K562 (cell line): ENCODE data around the gene SEC61A2.

ENCODE experiments used
- ESRRA ChIP-seq: fragments of 450-650 bp; IDR thresholded peaks from 2 replicates; pipeline ENCODE4 v1.6.1; 2014; ENCODE audit warnings: low read depth, mild to moderate bottlenecking, moderate library complexity, borderline replicate concordance
- HDGF ChIP-seq: fragments of 450-650 bp; IDR thresholded peaks from 2 replicates; pipeline ENCODE4 v1.6.1; 2016
- HMG20A ChIP-seq: fragments of 450-650 bp; formaldehyde crosslinking; conservative IDR thresholded peaks from 2 replicates; pipeline ENCODE4 v1.4.0; 2020; ENCODE audit warnings: mild to moderate bottlenecking, mixed read lengths
- JUND ChIP-seq, 2 experiments: IDR thresholded peaks; 2 replicates in 1 of 2; 3 replicates in 1 of 2; pipeline ENCODE4 v1.6.1; 2011; ENCODE audit warnings: borderline replicate concordance in 2 of 2, low read depth in 2 of 2, low read length in 2 of 2, improper control_type of control experiment in 1 of 2, missing biosample characterization in 1 of 2, missing genetic modification characterization in 1 of 2, missing genetic modification reagents in 1 of 2
- PHB2 ChIP-seq: fragments of 450-650 bp; IDR thresholded peaks from 2 replicates; pipeline ENCODE4 v1.6.1; 2017; ENCODE audit warnings: low read depth
- POLR2A ChIP-seq: fragments of 450-650 bp; conservative IDR thresholded peaks from 2 replicates; pipeline ENCODE4 v1.6.1; 2016
- POLR2AphosphoS5 ChIP-seq: IDR thresholded peaks from 2 replicates; pipeline ENCODE4 v1.6.1; 2011; ENCODE audit warnings: mild to moderate bottlenecking, low read depth, low read length, moderate library complexity; ENCODE audit not compliant: control insufficient read depth, insufficient read depth
- RAD21 ChIP-seq, 2 experiments: fragments of 250-450 bp in 1 of 2; fragments of 450-650 bp in 1 of 2; sonication (Bioruptor Pico) in 1 of 2; formaldehyde crosslinking in 1 of 2; IDR thresholded peaks in 1 of 2; conservative IDR thresholded peaks in 1 of 2; 2 replicates each; pipeline versions ENCODE4 v1.4.0 to v1.8.0; 2020 to 2022; ENCODE audit warnings: mild to moderate bottlenecking in 2 of 2, moderate library complexity in 1 of 2
- STAT5A ChIP-seq: IDR thresholded peaks from 2 replicates; pipeline ENCODE4 v1.6.1; 2012; ENCODE audit warnings: low read length, inconsistent platforms, borderline replicate concordance
- TF ChIP-seq, protein P1 (sequence below): fragments of 450-650 bp; formaldehyde crosslinking; IDR thresholded peaks from 2 replicates; pipeline ENCODE4 v1.4.0; 2022; ENCODE audit warnings: missing genetic modification characterization

DNA sequence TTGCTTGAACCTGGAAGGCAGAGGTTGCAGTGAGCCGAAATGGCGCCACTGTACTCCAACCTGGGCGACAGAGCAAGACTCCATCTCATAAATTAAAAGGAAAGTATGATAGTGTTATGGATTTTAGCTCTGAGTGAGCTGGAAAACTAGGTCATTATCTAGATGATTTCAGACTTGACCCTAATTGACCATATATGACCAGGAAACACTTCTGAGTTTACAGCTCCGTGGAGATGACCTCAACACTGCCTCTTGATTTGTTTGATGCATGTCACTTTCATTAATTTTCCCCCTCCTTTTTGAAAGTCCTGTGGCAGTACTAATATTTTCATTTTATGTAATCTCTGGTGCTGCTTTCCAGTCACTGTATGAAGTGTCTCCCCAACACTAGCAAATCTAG, 7.8 kb upstream of the SEC61A2 start:
- TF ChIP-seq HMG20A (no peak), ESRRA (no peak), RAD21 (CRISPR knock-in tag; conservative IDR thresholded peaks at IDR 0.05 in 1 of 2, IDR thresholded peaks at IDR 0.05 in 1 of 2) (no peak), POLR2A (no peak), POLR2AphosphoS5 (no peak), PHB2 (no peak), STAT5A (no peak), JUND (IDR thresholded peaks at IDR 0.05; ENCODE audit: borderline replicate concordance, low read depth, low read length) (no peak), JUND (tag; IDR thresholded peaks at IDR 0.05; ENCODE audit: borderline replicate concordance, low read depth, low read length) (no peak), HDGF (no peak)
- TF ChIP-seq, protein P1, sequence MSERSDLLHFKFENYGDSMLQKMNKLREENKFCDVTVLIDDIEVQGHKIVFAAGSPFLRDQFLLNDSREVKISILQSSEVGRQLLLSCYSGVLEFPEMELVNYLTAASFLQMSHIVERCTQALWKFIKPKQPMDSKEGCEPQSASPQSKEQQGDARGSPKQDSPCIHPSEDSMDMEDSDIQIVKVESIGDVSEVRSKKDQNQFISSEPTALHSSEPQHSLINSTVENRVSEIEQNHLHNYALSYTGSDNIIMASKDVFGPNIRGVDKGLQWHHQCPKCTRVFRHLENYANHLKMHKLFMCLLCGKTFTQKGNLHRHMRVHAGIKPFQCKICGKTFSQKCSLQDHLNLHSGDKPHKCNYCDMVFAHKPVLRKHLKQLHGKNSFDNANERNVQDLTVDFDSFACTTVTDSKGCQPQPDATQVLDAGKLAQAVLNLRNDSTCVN (CRISPR knock-in tag): no peak
